HG03280 (cell line): ENCODE results near the gene CNPY2.
"Not testable (repeated sequence)": the region's sequence is repeated elsewhere in the genome, so short reads cannot be mapped to it uniquely, and the experiment has no call there.

Source experiments
- ATAC-seq: cut with Tn5 transposase; IDR thresholded peaks from one replicate; pipeline ENCODE4 v1.9.1; 2021; ENCODE audit warnings: mild to moderate bottlenecking, moderate library complexity; ENCODE audit not compliant: unreplicated experiment

Gene CNPY2

GRCh38 chr12:56333679-56334489 is 18.1 kb upstream of the CNPY2 start, which contains the start of gene PAN2:
PAN2 (minus strand) TSS chr12:56334000; CDS start chr12:56333094, 906 bp downstream.
- peak; percentile 94 for ATAC-seq

- ATAC-seq, result no peak
Observed at GRCh38 chr12:56333197-56333678, 17.4 kb upstream of the CNPY2 start.

GRCh38 chr12:56332512-56333196 is 16.9 kb upstream of the CNPY2 start:
- ATAC-seq, result no peak

GRCh38 chr12:56330936-56331490 is 15.2 kb upstream of the CNPY2 start:
- ATAC-seq, result no peak

- no peak for ATAC-seq
Observed at GRCh38 chr12:56326533-56326932, 10.7 kb upstream of the CNPY2 start.

- no peak for ATAC-seq
Observed at GRCh38 chr12:56326126-56326525, 10.3 kb upstream of the CNPY2 start.

GRCh38 chr12:56324206-56324605 is 8.4 kb upstream of the CNPY2 start:
- ATAC-seq, result no peak

- not testable (repeated sequence) for ATAC-seq
Observed at GRCh38 chr12:56321610-56322009, 5.8 kb upstream of the CNPY2 start.

- ATAC-seq, result no peak
Observed at GRCh38 chr12:56321027-56321426, 5.2 kb upstream of the CNPY2 start.

- ATAC-seq, result no peak
Observed at GRCh38 chr12:56317675-56318074, 1.9 kb upstream of the CNPY2 start.

GRCh38 chr12:56315249-56315621 is 553 bp downstream of the CNPY2 start:
- ATAC-seq, result no peak

GRCh38 chr12:56311003-56311402 is 4.8 kb downstream of the CNPY2 start:
- no peak for ATAC-seq

- no peak for ATAC-seq
Observed at GRCh38 chr12:56308714-56309113, 7.1 kb downstream of the CNPY2 start.

- ATAC-seq, result no peak
Observed at GRCh38 chr12:56307221-56307965, 8.4 kb downstream of the CNPY2 start.

GRCh38 chr12:56304872-56305590 is 10.8 kb downstream of the CNPY2 start:
- no peak for ATAC-seq

- no peak for ATAC-seq
Observed at GRCh38 chr12:56304276-56304675, 11.5 kb downstream of the CNPY2 start.

GRCh38 chr12:56300644-56301464 is 14.9 kb downstream of the CNPY2 start:
- ATAC-seq, result no peak

- peak; percentile 96 for ATAC-seq
Observed at GRCh38 chr12:56299853-56300643, 15.7 kb downstream of the CNPY2 start, which contains the start of gene CS. CS (minus strand) TSS chr12:56300330; CDS start chr12:56300201, 129 bp downstream.
